ENCODE results near the gene TOB2. TPM values are rescaled to one million over a fixed set of nuclear protein-coding genes. Genes with fewer than 3 reads are reported as not detected.
A peak's percentile ranks its signal among the peaks of the same experiment; 100 is the strongest.

The TOB2 gene
- total and polyA plus RNA-seq, 2 experiments from 2014 or later, result 29.6 to 35.7 TPM

GRCh38 chr22:41488076-41488475 is 41.5 kb upstream of the TOB2 start:
- no peak for DNase-seq
- Histone ChIP-seq H3K4me2 (ENCODE audit: unreplicated experiment) (no peak overlapping the region), H3K79me2 (ENCODE audit: insufficient read depth) (peaks cover 100% of the 10 kb centered on the region), H3K27ac (no peak overlapping the region), H3F3A (ENCODE audit: insufficient read depth) (no peaks in the 10 kb centered on the region), H3K9ac (no peak overlapping the region), H4K20me1 (ENCODE audit: insufficient read depth) (0 out of 2 replicates have a peak, but pooled peaks cover 2% of the 10 kb centered on the region), H3K9me3 (ENCODE audit: low read depth) (no peaks in the 10 kb centered on the region), H3K27me3 (replicated peaks; ENCODE audit: insufficient read depth) (no peaks in the 10 kb centered on the region), H3K4me1 (ENCODE audit: insufficient read depth) (peaks cover 3% of the 10 kb centered on the region; the same call in 1 of the 2 replicates), H3K4me3 (no peak overlapping the region), H3K36me3 (ENCODE audit: low read depth) (no peaks in the 10 kb centered on the region), H2AFZ (no peak overlapping the region), H3K9me2 (ENCODE audit: insufficient read depth) (no peaks in the 10 kb centered on the region)
- in situ Hi-C loops (cut with MboI), result no loop called here
- TF ChIP-seq EZH2 (IDR thresholded peaks at IDR 0.05; ENCODE audit: insufficient read depth, poor library complexity, severe bottlenecking) (no peak), EZH2phosphoT487 (IDR thresholded peaks at IDR 0.05; ENCODE audit: insufficient read depth, low read depth) (no peak)
- 70 to 80% methylated on average over 4 of the region's 4 CpGs for WGBS, 2 experiments (ENCODE audit: low coverage in 1 of 2, low lambda C conversion rate in 2 of 2, missing lambda C conversion rate in 2 of 2)

GRCh38 chr22:41487037-41487935 is 40.7 kb upstream of the TOB2 start:
- Histone ChIP-seq H3F3A (ENCODE audit: insufficient read depth) (peaks cover 8% of the 10 kb centered on the region; the same call in 1 of the 2 replicates), H3K9me2 (ENCODE audit: insufficient read depth) (no peaks in the 10 kb centered on the region), H3K4me3 (no peak overlapping the region), H3K4me2 (ENCODE audit: unreplicated experiment) (no peak overlapping the region), H3K36me3 (ENCODE audit: low read depth) (no peaks in the 10 kb centered on the region), H4K20me1 (ENCODE audit: insufficient read depth) (0 out of 2 replicates have a peak, but pooled peaks cover 2% of the 10 kb centered on the region), H3K79me2 (ENCODE audit: insufficient read depth) (peaks cover 99% of the 10 kb centered on the region), H3K9ac (no peak overlapping the region), H3K9me3 (ENCODE audit: low read depth) (no peaks in the 10 kb centered on the region), H3K27ac (no peak overlapping the region), H3K4me1 (ENCODE audit: insufficient read depth) (peaks cover 11% of the 10 kb centered on the region), H2AFZ (no peak overlapping the region), H3K27me3 (replicated peaks; ENCODE audit: insufficient read depth) (no peaks in the 10 kb centered on the region)
- DNase-seq, result no peak
- in situ Hi-C loops (cut with MboI), result no loop called here
- WGBS, 2 experiments (ENCODE audit: low coverage in 1 of 2, low lambda C conversion rate in 2 of 2, missing lambda C conversion rate in 2 of 2), result 89% methylated on average over 8 of the region's 8 CpGs
- no peak for TF ChIP-seq EZH2 (IDR thresholded peaks at IDR 0.05; ENCODE audit: insufficient read depth, poor library complexity, severe bottlenecking)

- DNase-seq, result no peak
- Histone ChIP-seq H3K36me3 (ENCODE audit: low read depth) (no peaks in the 10 kb centered on the region), H3K4me3 (no peak overlapping the region), H3F3A (ENCODE audit: insufficient read depth) (peaks cover 19% of the 10 kb centered on the region; the same call in 1 of the 2 replicates), H3K4me2 (ENCODE audit: unreplicated experiment) (no peak overlapping the region), H3K9ac (no peak overlapping the region), H3K4me1 (ENCODE audit: insufficient read depth) (peaks cover 30% of the 10 kb centered on the region), H3K27ac (no peak overlapping the region), H3K27me3 (replicated peaks; ENCODE audit: insufficient read depth) (no peaks in the 10 kb centered on the region), H4K20me1 (ENCODE audit: insufficient read depth) (peaks cover 8% of the 10 kb centered on the region; the same call in 1 of the 2 replicates), H3K79me2 (ENCODE audit: insufficient read depth) (peaks cover 99% of the 10 kb centered on the region), H2AFZ (no peak overlapping the region), H3K9me3 (ENCODE audit: low read depth) (no peaks in the 10 kb centered on the region), H3K9me2 (ENCODE audit: insufficient read depth) (no peaks in the 10 kb centered on the region)
- WGBS, 2 experiments (ENCODE audit: low coverage in 1 of 2, low lambda C conversion rate in 2 of 2, missing lambda C conversion rate in 2 of 2), result 80 to 90% methylated on average over 7 of the region's 7 CpGs
- TF ChIP-seq EZH2phosphoT487 (IDR thresholded peaks at IDR 0.05; ENCODE audit: insufficient read depth, low read depth), result no peak
- no peak for TF ChIP-seq EZH2 (IDR thresholded peaks at IDR 0.05; ENCODE audit: insufficient read depth, poor library complexity, severe bottlenecking)
- in situ Hi-C loops (cut with MboI), result no loop called here
These were observed 38.4 kb upstream of the TOB2 start for GRCh38 chr22:41485033-41485432.

GRCh38 chr22:41482319-41482935 is 35.8 kb upstream of the TOB2 start:
- H2AFZ ChIP-seq, result no peak overlapping the region
- H3K79me2 ChIP-seq (ENCODE audit: insufficient read depth), result peaks cover 99% of the 10 kb centered on the region
- H3K9me2 ChIP-seq (ENCODE audit: insufficient read depth), result no peaks in the 10 kb centered on the region
- DNase-seq, result peak; percentile 40
- H3K4me3 ChIP-seq, result no peak overlapping the region
- H3K9ac ChIP-seq, result peak overlapping the region; percentile 8; the same call in 1 of the 2 replicates
- peaks cover 42% of the 10 kb centered on the region for H3K4me1 ChIP-seq (ENCODE audit: insufficient read depth)
- no peak overlapping the region for H3K4me2 ChIP-seq (ENCODE audit: unreplicated experiment)
- in situ Hi-C loops (cut with MboI), result no loop called here
- no peaks in the 10 kb centered on the region for H3K27me3 ChIP-seq (replicated peaks; ENCODE audit: insufficient read depth)
- peak overlapping the region; percentile 50 for H3K27ac ChIP-seq
- H4K20me1 ChIP-seq (ENCODE audit: insufficient read depth), result peaks cover 6% of the 10 kb centered on the region; the same call in 1 of the 2 replicates
- WGBS, 2 experiments (ENCODE audit: low coverage in 1 of 2, low lambda C conversion rate in 2 of 2, missing lambda C conversion rate in 2 of 2), result 62 to 78% methylated on average over 2 of the region's 2 CpGs
- H3F3A ChIP-seq (ENCODE audit: insufficient read depth), result peaks cover 31% of the 10 kb centered on the region; the same call in 1 of the 2 replicates
- TF ChIP-seq EZH2 (IDR thresholded peaks at IDR 0.05; ENCODE audit: insufficient read depth, poor library complexity, severe bottlenecking) (no peak), EZH2phosphoT487 (IDR thresholded peaks at IDR 0.05; ENCODE audit: insufficient read depth, low read depth) (no peak)
- H3K36me3 ChIP-seq (ENCODE audit: low read depth), result no peaks in the 10 kb centered on the region
- H3K9me3 ChIP-seq (ENCODE audit: low read depth), result no peaks in the 10 kb centered on the region

Measured in GM23248 (cell line).